GM23338 (cell line): ENCODE results near the gene MRTFA. TPM values are rescaled to one million over a fixed set of nuclear protein-coding genes. Genes with fewer than 3 reads are reported as not detected.

ENCODE experiments used
- ATAC-seq: fragments of 200-7000 bp; cut with Tn5 transposase; 3 replicates; pipeline ENCODE4 v1.9.1; 2020
- DNase-seq: peaks from one replicate; pipeline ENCODE4 v3.0.0-alpha.2; 2015; ENCODE audit warnings: low spot score
- H2AFZ ChIP-seq: fragments of 200-600 bp; sonication (generic); 2 replicates; pipeline ENCODE4 v1.8.0; 2016; ENCODE audit warnings: antibody characterized with exemption, mild to moderate bottlenecking, moderate library complexity
- H3F3A ChIP-seq: fragments of 200-600 bp; sonication (generic); replicated peaks from 2 replicates; pipeline ENCODE4 v1.8.0; 2017; ENCODE audit warnings: antibody characterized with exemption, mixed run types, low read depth
- H3K27ac ChIP-seq: fragments of 200-600 bp; sonication (generic); 2 replicates; pipeline ENCODE4 v1.6.1; 2016; ENCODE audit warnings: low read depth
- H3K27me3 ChIP-seq: fragments of 200-600 bp; sonication (generic); 2 replicates; pipeline ENCODE4 v1.8.0; 2016; ENCODE audit warnings: mild to moderate bottlenecking, mixed run types, moderate library complexity; ENCODE audit not compliant: insufficient read depth
- H3K36me3 ChIP-seq: fragments of 200-600 bp; sonication (generic); 2 replicates; pipeline ENCODE4 v1.8.0; 2016; ENCODE audit warnings: mild to moderate bottlenecking; ENCODE audit not compliant: insufficient read depth
- H3K4me1 ChIP-seq: fragments of 200-600 bp; sonication (generic); 2 replicates; pipeline ENCODE4 v1.8.0; 2016; ENCODE audit warnings: mild to moderate bottlenecking, moderate library complexity; ENCODE audit not compliant: insufficient read depth
- H3K4me2 ChIP-seq: fragments of 200-600 bp; sonication (generic); 2 replicates; pipeline ENCODE4 v1.7.1; 2017; ENCODE audit warnings: mixed run types
- H3K4me3 ChIP-seq: fragments of 200-600 bp; sonication (generic); 2 replicates; pipeline ENCODE4 v1.6.1; 2016; ENCODE audit warnings: mixed run types
- H3K79me2 ChIP-seq: fragments of 200-600 bp; sonication (generic); replicated peaks from 2 replicates; pipeline ENCODE4 v1.8.0; 2017; ENCODE audit warnings: mild to moderate bottlenecking; ENCODE audit not compliant: insufficient read depth
- H3K9me2 ChIP-seq: fragments of 200-600 bp; sonication (generic); 2 replicates; pipeline ENCODE4 v1.8.0; 2017; ENCODE audit not compliant: insufficient read depth
- H4K20me1 ChIP-seq: fragments of 200-600 bp; sonication (generic); replicated peaks from 2 replicates; pipeline ENCODE4 v1.8.0; 2017; ENCODE audit warnings: mild to moderate bottlenecking; ENCODE audit not compliant: insufficient read depth
- H3K27ac Mint-ChIP-seq: 2 replicates; pipeline ENCODE4 v1.8.0; 2020; ENCODE audit warnings: inconsistent platforms, mild to moderate bottlenecking, moderate library complexity, mixed read lengths
- H3K27me3 Mint-ChIP-seq: 3 replicates; pipeline ENCODE4 v1.8.0; 2022; ENCODE audit warnings: low read depth, mild to moderate bottlenecking, moderate library complexity, mixed read lengths, inconsistent platforms; ENCODE audit not compliant: insufficient read depth, poor library complexity
- H3K36me3 Mint-ChIP-seq: 3 replicates; pipeline ENCODE4 v1.8.0; 2021; ENCODE audit warnings: low read depth, mild to moderate bottlenecking, inconsistent platforms, moderate library complexity, mixed read lengths
- H3K4me1 Mint-ChIP-seq: 3 replicates; pipeline ENCODE4 v1.8.0; 2020; ENCODE audit warnings: mild to moderate bottlenecking, inconsistent platforms, mixed read lengths
- H3K4me3 Mint-ChIP-seq: 3 replicates; pipeline ENCODE4 v1.8.0; 2021; ENCODE audit warnings: moderate library complexity, mild to moderate bottlenecking, inconsistent platforms, mixed read lengths
- H3K9me3 Mint-ChIP-seq: 3 replicates; pipeline ENCODE4 v1.8.0; 2020; ENCODE audit warnings: moderate library complexity, mild to moderate bottlenecking, inconsistent platforms, mixed read lengths
- CREB1 ChIP-seq: fragments of 250-450 bp; sonication (Bioruptor Pico); IDR thresholded peaks from 2 replicates; pipeline ENCODE4 v1.5.0; 2020; ENCODE audit warnings: low read depth, mild to moderate bottlenecking, moderate library complexity
- ETS1 ChIP-seq: IDR thresholded peaks from 2 replicates; pipeline ENCODE4 v1.6.1; 2016; ENCODE audit warnings: antibody characterized with exemption
- EZH2 ChIP-seq: fragments of 200-600 bp; sonication (generic); IDR thresholded peaks from one replicate; pipeline ENCODE4 v1.8.0; 2017; ENCODE audit warnings: antibody characterized with exemption, mild to moderate bottlenecking, low read depth; ENCODE audit not compliant: unreplicated experiment
- EZH2phosphoT487 ChIP-seq: fragments of 200-600 bp; sonication (generic); IDR thresholded peaks from one replicate; pipeline ENCODE4 v1.8.1; 2018; ENCODE audit warnings: antibody characterized with exemption; ENCODE audit not compliant: unreplicated experiment
- JUNB ChIP-seq: IDR thresholded peaks from one replicate; pipeline ENCODE4 v1.6.1; 2016; ENCODE audit warnings: antibody characterized with exemption; ENCODE audit not compliant: unreplicated experiment
- NANOG ChIP-seq: IDR thresholded peaks from 2 replicates; pipeline ENCODE4 v1.6.1; 2016; ENCODE audit warnings: antibody characterized with exemption, borderline replicate concordance
- POLR2AphosphoS5 ChIP-seq: IDR thresholded peaks from 2 replicates; pipeline ENCODE4 v1.6.1; 2016; ENCODE audit warnings: antibody characterized with exemption, low read depth
- STAT1 ChIP-seq: IDR thresholded peaks from one replicate; pipeline ENCODE4 v1.6.1; 2016; ENCODE audit warnings: antibody characterized with exemption; ENCODE audit not compliant: unreplicated experiment
- ZNF114 ChIP-seq: fragments of 250-450 bp; sonication (Bioruptor Pico); IDR thresholded peaks from 2 replicates; pipeline ENCODE4 v1.5.0; 2020; ENCODE audit warnings: mild to moderate bottlenecking, moderate library complexity
- ZNF331 ChIP-seq: fragments of 250-450 bp; sonication (Bioruptor Pico); IDR thresholded peaks from 2 replicates; pipeline ENCODE4 v1.5.0; 2020; ENCODE audit warnings: low read depth, mild to moderate bottlenecking, moderate library complexity
- ZNF462 ChIP-seq: fragments of 250-450 bp; sonication (Bioruptor Pico); IDR thresholded peaks from 2 replicates; pipeline ENCODE4 v1.5.0; 2020; ENCODE audit warnings: mild to moderate bottlenecking, moderate library complexity
- polyA plus RNA-seq: library from polyadenylated mRNA; unstranded; fragments of >200 nt; fragmentation: Nextera tagmentation; extraction: Ambion mirVana; gene quantifications from 2 replicates; pipeline ENCODE4 v1.2.1, GENCODE V29; 2016
- total RNA-seq: library from RNA; depleted of rRNA; stranded (reverse); fragments of >200 nt; shearing (Covaris generic); gene quantifications from 2 replicates; pipeline ENCODE4 v1.2.3, GENCODE V29; 2014
- TF ChIP-seq, protein P1 (sequence below), 2 experiments: fragments of 200-600 bp in 1 of 2; sonication (generic) in 1 of 2; conservative IDR thresholded peaks; 2 replicates each; pipeline versions ENCODE4 v1.5.1 to v1.6.1; 2016 to 2017; ENCODE audit warnings: antibody characterized with exemption in 2 of 2, low read depth in 2 of 2, mild to moderate bottlenecking in 2 of 2, moderate library complexity in 1 of 2
- TF ChIP-seq, protein P2 (sequence below): IDR thresholded peaks from one replicate; pipeline ENCODE4 v1.6.1; 2018; ENCODE audit warnings: antibody characterized with exemption; ENCODE audit not compliant: unreplicated experiment

Gene MRTFA
- total and polyA plus RNA-seq, 2 experiments from 2014 or later: 18.1 to 92.4 TPM

- H3K27me3 Mint-ChIP-seq: peaks cover 5% of the 10 kb centered on the region
- no peaks in the 10 kb centered on the region for H3K36me3 ChIP-seq
- H3K27ac ChIP-seq: no peak overlapping the region
- no peaks in the 10 kb centered on the region for H3K9me3 Mint-ChIP-seq
- peaks cover 31% of the 10 kb centered on the region for H3K36me3 Mint-ChIP-seq
- H3K4me2 ChIP-seq: no peak overlapping the region
- H3K4me1 ChIP-seq: no peaks in the 10 kb centered on the region
- H3K27me3 ChIP-seq: no peaks in the 10 kb centered on the region
- TF ChIP-seq, protein P1, sequence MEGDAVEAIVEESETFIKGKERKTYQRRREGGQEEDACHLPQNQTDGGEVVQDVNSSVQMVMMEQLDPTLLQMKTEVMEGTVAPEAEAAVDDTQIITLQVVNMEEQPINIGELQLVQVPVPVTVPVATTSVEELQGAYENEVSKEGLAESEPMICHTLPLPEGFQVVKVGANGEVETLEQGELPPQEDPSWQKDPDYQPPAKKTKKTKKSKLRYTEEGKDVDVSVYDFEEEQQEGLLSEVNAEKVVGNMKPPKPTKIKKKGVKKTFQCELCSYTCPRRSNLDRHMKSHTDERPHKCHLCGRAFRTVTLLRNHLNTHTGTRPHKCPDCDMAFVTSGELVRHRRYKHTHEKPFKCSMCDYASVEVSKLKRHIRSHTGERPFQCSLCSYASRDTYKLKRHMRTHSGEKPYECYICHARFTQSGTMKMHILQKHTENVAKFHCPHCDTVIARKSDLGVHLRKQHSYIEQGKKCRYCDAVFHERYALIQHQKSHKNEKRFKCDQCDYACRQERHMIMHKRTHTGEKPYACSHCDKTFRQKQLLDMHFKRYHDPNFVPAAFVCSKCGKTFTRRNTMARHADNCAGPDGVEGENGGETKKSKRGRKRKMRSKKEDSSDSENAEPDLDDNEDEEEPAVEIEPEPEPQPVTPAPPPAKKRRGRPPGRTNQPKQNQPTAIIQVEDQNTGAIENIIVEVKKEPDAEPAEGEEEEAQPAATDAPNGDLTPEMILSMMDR (conservative IDR thresholded peaks at IDR 0.05; ENCODE audit: low read depth in 2 of 2): no peak
- no peak for TF ChIP-seq POLR2AphosphoS5
- TF ChIP-seq, protein P2, sequence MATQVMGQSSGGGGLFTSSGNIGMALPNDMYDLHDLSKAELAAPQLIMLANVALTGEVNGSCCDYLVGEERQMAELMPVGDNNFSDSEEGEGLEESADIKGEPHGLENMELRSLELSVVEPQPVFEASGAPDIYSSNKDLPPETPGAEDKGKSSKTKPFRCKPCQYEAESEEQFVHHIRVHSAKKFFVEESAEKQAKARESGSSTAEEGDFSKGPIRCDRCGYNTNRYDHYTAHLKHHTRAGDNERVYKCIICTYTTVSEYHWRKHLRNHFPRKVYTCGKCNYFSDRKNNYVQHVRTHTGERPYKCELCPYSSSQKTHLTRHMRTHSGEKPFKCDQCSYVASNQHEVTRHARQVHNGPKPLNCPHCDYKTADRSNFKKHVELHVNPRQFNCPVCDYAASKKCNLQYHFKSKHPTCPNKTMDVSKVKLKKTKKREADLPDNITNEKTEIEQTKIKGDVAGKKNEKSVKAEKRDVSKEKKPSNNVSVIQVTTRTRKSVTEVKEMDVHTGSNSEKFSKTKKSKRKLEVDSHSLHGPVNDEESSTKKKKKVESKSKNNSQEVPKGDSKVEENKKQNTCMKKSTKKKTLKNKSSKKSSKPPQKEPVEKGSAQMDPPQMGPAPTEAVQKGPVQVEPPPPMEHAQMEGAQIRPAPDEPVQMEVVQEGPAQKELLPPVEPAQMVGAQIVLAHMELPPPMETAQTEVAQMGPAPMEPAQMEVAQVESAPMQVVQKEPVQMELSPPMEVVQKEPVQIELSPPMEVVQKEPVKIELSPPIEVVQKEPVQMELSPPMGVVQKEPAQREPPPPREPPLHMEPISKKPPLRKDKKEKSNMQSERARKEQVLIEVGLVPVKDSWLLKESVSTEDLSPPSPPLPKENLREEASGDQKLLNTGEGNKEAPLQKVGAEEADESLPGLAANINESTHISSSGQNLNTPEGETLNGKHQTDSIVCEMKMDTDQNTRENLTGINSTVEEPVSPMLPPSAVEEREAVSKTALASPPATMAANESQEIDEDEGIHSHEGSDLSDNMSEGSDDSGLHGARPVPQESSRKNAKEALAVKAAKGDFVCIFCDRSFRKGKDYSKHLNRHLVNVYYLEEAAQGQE: no peak
- TF ChIP-seq CREB1: no peak
- TF ChIP-seq ZNF331 (CRISPR knock-in tag): no peak
- no peak for TF ChIP-seq NANOG
- no peak for TF ChIP-seq STAT1
- TF ChIP-seq EZH2phosphoT487: no peak
- TF ChIP-seq EZH2: no peak
- TF ChIP-seq JUNB: no peak
- TF ChIP-seq ZNF114 (CRISPR knock-in tag): no peak
- no peak for TF ChIP-seq ETS1
- TF ChIP-seq ZNF462 (CRISPR knock-in tag): no peak
- H3K4me3 ChIP-seq: no peak overlapping the region
- DNase-seq (no peak), ATAC-seq (no peak)
- H2AFZ ChIP-seq: no peak overlapping the region
- H3K79me2 ChIP-seq: no peaks in the 10 kb centered on the region
- H3K4me1 Mint-ChIP-seq: no peaks in the 10 kb centered on the region; the same call in 2 of the 3 replicates
- no peaks in the 10 kb centered on the region for H3K9me2 ChIP-seq
- H3K27ac Mint-ChIP-seq: no peak overlapping the region
- H3F3A ChIP-seq: no peaks in the 10 kb centered on the region
- 0 out of 2 replicates have a peak, but pooled peaks cover 4% of the 10 kb centered on the region for H4K20me1 ChIP-seq
- H3K4me3 Mint-ChIP-seq: no peak overlapping the region
Measured at GRCh38 chr22:40421082-40421350, 215.5 kb downstream of the MRTFA start.
